IMR-90 (cell line): ENCODE results near the gene ZNF263. TPM values are rescaled to one million over a fixed set of nuclear protein-coding genes. Genes with fewer than 3 reads are reported as not detected.

Source experiments
- ATAC-seq: fragments of 200-7000 bp; cut with Tn5 transposase; 2 replicates; pipeline ENCODE4 v1.9.1; 2020; ENCODE audit warnings: low read depth, mild to moderate bottlenecking, moderate library complexity
- BruUV-seq: library from RNA; stranded (reverse); fragments of 400-500 nt; replicated peaks from 2 replicates; lab custom pipeline; 2021; lab: Mats Ljungman, UMichigan
- CTCF ChIA-PET: fragments of 300-600 bp; formaldehyde crosslinking; extraction: SDS; loops from one replicate; lab custom pipeline; 2021; ENCODE audit warnings: antibody characterized with exemption; lab: Yijun Ruan, JAX
- POLR2A ChIA-PET: fragments of 300-600 bp; sonication (Branson Sonifier 250); formaldehyde crosslinking; loops from one replicate; lab custom pipeline; 2022; ENCODE audit warnings: antibody characterized with exemption; ENCODE audit not compliant: unreplicated experiment; lab: Charles Lee
- DNase-seq: peaks from one replicate; pipeline ENCODE4 v3.0.0; 2013
- H2AFZ ChIP-seq: replicated peaks from 2 replicates; pipeline ENCODE3; 2013; ENCODE audit warnings: low read length, mild to moderate bottlenecking; ENCODE audit not compliant: poor library complexity
- H2AK5ac ChIP-seq: 2 replicates; pipeline ENCODE4 v1.6.1; 2013; ENCODE audit warnings: low read depth, low read length, inconsistent platforms
- H2AK9ac ChIP-seq: replicated peaks from 2 replicates; pipeline ENCODE3; 2013; ENCODE audit warnings: mild to moderate bottlenecking, low read depth, low read length, moderate library complexity; ENCODE audit not compliant: poor library complexity
- H2BK120ac ChIP-seq: 2 replicates; pipeline ENCODE4 v1.6.1; 2013; ENCODE audit warnings: low read depth, low read length, inconsistent platforms
- H2BK15ac ChIP-seq: 3 replicates; pipeline ENCODE4 v1.6.1; 2013; ENCODE audit warnings: low read depth, low read length, inconsistent platforms
- H2BK20ac ChIP-seq: 2 replicates; pipeline ENCODE4 v1.6.1; 2013; ENCODE audit warnings: low read depth, mild to moderate bottlenecking, inconsistent platforms, low read length, moderate library complexity
- H2BK5ac ChIP-seq: 2 replicates; pipeline ENCODE4 v1.6.1; 2013; ENCODE audit warnings: mild to moderate bottlenecking, low read depth, low read length, inconsistent platforms; ENCODE audit not compliant: poor library complexity, severe bottlenecking
- H3K14ac ChIP-seq: replicated peaks from 2 replicates; pipeline ENCODE4 v1.6.1; 2013; ENCODE audit warnings: low read depth, low read length, inconsistent platforms
- H3K18ac ChIP-seq: 2 replicates; pipeline ENCODE4 v1.6.1; 2013; ENCODE audit warnings: low read depth, low read length, control low read depth
- H3K23ac ChIP-seq: 2 replicates; pipeline ENCODE4 v1.6.1; 2013; ENCODE audit warnings: low read depth, low read length, inconsistent platforms
- H3K27ac ChIP-seq: 2 replicates; pipeline ENCODE4 v1.5.1; 2013; ENCODE audit warnings: mild to moderate bottlenecking, control low read depth, low read length; ENCODE audit not compliant: insufficient read depth
- H3K27me3 ChIP-seq: 2 replicates; pipeline ENCODE4 v1.6.1; 2013; ENCODE audit warnings: low read length; ENCODE audit not compliant: control insufficient read depth, insufficient read depth
- H3K36me3 ChIP-seq: 2 replicates; pipeline ENCODE4 v1.6.1; 2013; ENCODE audit warnings: low read length, mixed read lengths; ENCODE audit not compliant: control insufficient read depth, insufficient read depth
- H3K4ac ChIP-seq: 2 replicates; pipeline ENCODE4 v1.6.1; 2013; ENCODE audit warnings: low read depth, low read length, inconsistent platforms
- H3K4me1 ChIP-seq: 2 replicates; pipeline ENCODE4 v1.6.1; 2013; ENCODE audit warnings: low read length, mixed read lengths; ENCODE audit not compliant: control insufficient read depth, insufficient read depth
- H3K4me2 ChIP-seq: 2 replicates; pipeline ENCODE4 v1.6.1; 2013; ENCODE audit warnings: low read depth, mild to moderate bottlenecking, control low read depth, low read length, moderate library complexity
- H3K4me3 ChIP-seq: 2 replicates; pipeline ENCODE4 v1.5.1; 2013; ENCODE audit warnings: low read depth, mild to moderate bottlenecking, control low read depth, low read length, moderate library complexity; ENCODE audit not compliant: insufficient read depth
- H3K56ac ChIP-seq: 2 replicates; pipeline ENCODE4 v1.6.1; 2013; ENCODE audit warnings: low read length, inconsistent platforms; ENCODE audit not compliant: insufficient read depth; ENCODE audit errors: extremely low read depth
- H3K79me1 ChIP-seq, 2 experiments: 2 replicates each; pipeline ENCODE4 v1.6.1; 2013; ENCODE audit warnings: low read length in 2 of 2, inconsistent platforms in 1 of 2, low read depth in 1 of 2
- H3K9ac ChIP-seq: 2 replicates; pipeline ENCODE4 v1.6.1; 2013; ENCODE audit warnings: low read depth, low read length, control low read depth
- H3K9me1 ChIP-seq: 2 replicates; pipeline ENCODE4 v1.6.1; 2013; ENCODE audit warnings: low read length, inconsistent platforms; ENCODE audit not compliant: insufficient read depth
- H3K9me3 ChIP-seq: 2 replicates; pipeline ENCODE4 v1.6.1; 2013; ENCODE audit warnings: low read length; ENCODE audit not compliant: control insufficient read depth, insufficient read depth
- H4K20me1 ChIP-seq: 2 replicates; pipeline ENCODE4 v1.6.1; 2013; ENCODE audit warnings: low read length, inconsistent platforms; ENCODE audit not compliant: insufficient read depth
- H4K5ac ChIP-seq: 2 replicates; pipeline ENCODE4 v1.6.1; 2013; ENCODE audit warnings: mild to moderate bottlenecking, low read depth, low read length, control low read depth
- H4K8ac ChIP-seq, 2 experiments: 2 replicates each; pipeline ENCODE4 v1.6.1; 2013; ENCODE audit warnings: low read depth in 2 of 2, low read length in 2 of 2, control low read depth in 1 of 2, inconsistent platforms in 1 of 2
- H4K91ac ChIP-seq: 2 replicates; pipeline ENCODE4 v1.6.1; 2013; ENCODE audit warnings: low read depth, low read length, inconsistent platforms; ENCODE audit not compliant: insufficient read depth
- CEBPB ChIP-seq: IDR thresholded peaks from 2 replicates; pipeline ENCODE4 v1.6.1; 2012; ENCODE audit warnings: low read depth, low read length, improper control_type of control experiment
- CTCF ChIP-seq: conservative IDR thresholded peaks from 2 replicates; pipeline ENCODE4 v1.5.1; 2012; ENCODE audit warnings: mild to moderate bottlenecking, low read depth, low read length, improper control_type of control experiment
- MXI1 ChIP-seq: IDR thresholded peaks from 2 replicates; pipeline ENCODE4 v1.6.1; 2012; ENCODE audit warnings: low read depth, mild to moderate bottlenecking, low read length, moderate library complexity, borderline replicate concordance
- USF2 ChIP-seq: fragments of 150-350 bp; IDR thresholded peaks from 2 replicates; pipeline ENCODE4 v1.6.1; 2017; ENCODE audit warnings: mild to moderate bottlenecking, antibody characterized with exemption, low read length, low read depth
- WGBS, 2 experiments: methylation state at CpG; one replicate each; pipeline versions ENCODE4 v1.1.5 to v1.1.7; 2013; ENCODE audit warnings: missing lambda C conversion rate in 2 of 2; ENCODE audit not compliant: insufficient read length in 1 of 2; ENCODE audit errors: extremely low coverage in 2 of 2; 5-methylcytosine and 5-hydroxymethylcytosine counted together
- dilution Hi-C: fragments of 300-500 bp; cut with HindIII; formaldehyde crosslinking; loops from one replicate; pipeline ENCODE4 v1.14.3; 2018; ENCODE audit warnings: low sequenced_read_pairs; ENCODE audit not compliant: unreplicated experiment
- in situ Hi-C: fragments of 300-500 bp; cut with MboI; formaldehyde crosslinking; loops from 3 replicates; pipeline ENCODE4 v1.14.3; 2019; ENCODE audit warnings: low sequenced_read_pairs, inconsistent platforms, mixed read lengths
- intact Hi-C: fragments of 100-400 bp; cut with micrococcal nuclease; formaldehyde crosslinking; loops from 2 replicates; pipeline ENCODE4 v1.10.0; 2022
- polyA plus RNA-seq, 3 experiments: library from polyadenylated mRNA; depleted of rRNA; stranded (reverse); fragments of >200 nt; gene quantifications; 2 replicates each; pipeline ENCODE4 v1.2.3, GENCODE V29; 2012; ENCODE audit warnings: low replicate concordance in 1 of 3
- total RNA-seq: library from RNA; depleted of rRNA; stranded (reverse); fragments of >200 nt; gene quantifications from 2 replicates; pipeline ENCODE4 v1.2.3, GENCODE V29; 2012

The ZNF263 gene
- total and polyA plus RNA-seq, 2 of the 4 experiments (the other 2 are of a cell fraction): 20.8 to 40.3 TPM

- H3K18ac ChIP-seq: no peak overlapping the region
- H2AK9ac ChIP-seq: no peak overlapping the region
- H3K79me1 ChIP-seq: peaks cover 37 to 41% of the 10 kb centered on the region in 2 experiments
- no peak overlapping the region for H4K5ac ChIP-seq
- DNase-seq: peak; percentile 14
- H3K27ac ChIP-seq: no peak overlapping the region
- no peaks in the 10 kb centered on the region for H4K20me1 ChIP-seq
- intact Hi-C loops (no loop called here), dilution Hi-C loops (no loop called here), in situ Hi-C loops (no loop called here)
- peaks cover 27% of the 10 kb centered on the region for H3K36me3 ChIP-seq
- H3K56ac ChIP-seq: no peak overlapping the region
- no peak overlapping the region for H4K91ac ChIP-seq
- H3K23ac ChIP-seq: peak overlapping the region; percentile 91; the same call in 1 of the 2 replicates
- H3K4me2 ChIP-seq: peak overlapping the region; percentile 77
- no peak overlapping the region for H2BK120ac ChIP-seq
- H2BK20ac ChIP-seq: no peak overlapping the region
- no peak overlapping the region for H2BK15ac ChIP-seq
- ChIA-PET CTCF (no interaction called here), POLR2A (no interaction called here)
- ATAC-seq: no peak
- H2AK5ac ChIP-seq: no peak overlapping the region
- H3K9me3 ChIP-seq: peaks cover 45% of the 10 kb centered on the region
- H3K9me1 ChIP-seq: no peaks in the 10 kb centered on the region
- H3K9ac ChIP-seq: peak overlapping the region; percentile 66; the same call in 1 of the 2 replicates
- no peak overlapping the region for H2BK5ac ChIP-seq
- no peaks in the 10 kb centered on the region for H3K27me3 ChIP-seq
- peak overlapping the region; percentile 78; the same call in 1 of the 2 replicates for H3K4me3 ChIP-seq
- H4K8ac ChIP-seq: peak overlapping the region; percentile 93 to 97; a peak in 2 of 4 replicates
- no peak for TF ChIP-seq CTCF
- no peak for TF ChIP-seq MXI1
- no peak for TF ChIP-seq USF2
- peak; percentile 59; the same call in 1 of the 2 replicates for TF ChIP-seq CEBPB
- H3K4me1 ChIP-seq: no peaks in the 10 kb centered on the region
- no peak overlapping the region for H2AFZ ChIP-seq
- peak overlapping the region; percentile 95; the same call in 1 of the 2 replicates for H3K4ac ChIP-seq
- H3K14ac ChIP-seq: peak overlapping the region; percentile 77; the same call in 1 of the 2 replicates
- BruUV-seq: no TSS peak
- 80% methylated on average over 1 of the region's 4 CpGs; no CpG with 5 or more reads in 1 of the 2 experiments for WGBS, 2 experiments
These were observed 21.1 kb downstream of the ZNF263 start for GRCh38 chr16:3304370-3304769.
